Posterior vena cava (tissue), 2 donors: ENCODE data around the gene CEMIP. TPM values are rescaled to one million over a fixed set of nuclear protein-coding genes. Genes with fewer than 3 reads are reported as not detected.

Experiments
- DNase-seq: peaks from one replicate; pipeline ENCODE4 v3.0.0-alpha.2; 2020; ENCODE audit warnings: low spot score
- intact Hi-C, 2 donors: fragments of 100-400 bp; cut with DNase I; formaldehyde crosslinking; loops; one replicate each; pipeline versions ENCODE4 v1.14.1 to v1.14.2; 2022 to 2023
- total RNA-seq, 2 donors: library from RNA; stranded (reverse); fragmentation: NEBNext Ultra II Directional; extraction: Animal tissue kit (Norgen Biotek cat#: 25700); gene quantifications; one replicate each; pipeline ENCODE4 v1.2.1, GENCODE V29; 2021
- donor health status: DM: yes; HTN: yes; CAD: no.
- donor health status: DM: yes; HTN: yes; CAD: no.

CEMIP gene
- total RNA-seq, 2 donors from 2014 or later = 0.14 to 0.62 TPM

GRCh38 chr15:80779658-80780415 lies 667 bp downstream of the CEMIP start:
- DNase-seq = no peak
- intact Hi-C loops = loop anchor here (2.0 to 10.0 kb wide), 7 partner anchors 65 to 325 kb away; no protein-coding TSS in a partner anchor

GRCh38 chr15:80780416-80781221 lies 1.4 kb downstream of the CEMIP start:
- intact Hi-C loops = no loop called here
- no peak for DNase-seq

- DNase-seq = no peak
- intact Hi-C loops = no loop called here
Observed at GRCh38 chr15:80783260-80783659, 4.1 kb downstream of the CEMIP start.

GRCh38 chr15:80785335-80785734 lies 6.2 kb downstream of the CEMIP start:
- DNase-seq = no peak
- intact Hi-C loops = no loop called here

GRCh38 chr15:80785811-80786354 lies 6.7 kb downstream of the CEMIP start:
- no peak for DNase-seq
- intact Hi-C loops = no loop called here

- intact Hi-C loops = no loop called here
- DNase-seq = no peak
Observed at GRCh38 chr15:80787316-80787715, 8.1 kb downstream of the CEMIP start.

- intact Hi-C loops = no loop called here
- no peak for DNase-seq
Observed at GRCh38 chr15:80788536-80788935, 9.4 kb downstream of the CEMIP start.

- intact Hi-C loops = no loop called here
- DNase-seq = no peak
Observed at GRCh38 chr15:80789296-80789695, 10.1 kb downstream of the CEMIP start.

GRCh38 chr15:80789796-80790195 lies 10.6 kb downstream of the CEMIP start:
- no peak for DNase-seq
- intact Hi-C loops = no loop called here

- intact Hi-C loops = no loop called here
- no peak for DNase-seq
Observed at GRCh38 chr15:80790236-80790635, 11.1 kb downstream of the CEMIP start.

GRCh38 chr15:80791004-80791403 lies 11.8 kb downstream of the CEMIP start:
- intact Hi-C loops = no loop called here
- no peak for DNase-seq

- no peak for DNase-seq
- intact Hi-C loops = no loop called here
Observed at GRCh38 chr15:80796407-80796806, 17.2 kb downstream of the CEMIP start.

- no peak for DNase-seq
- intact Hi-C loops = no loop called here
Observed at GRCh38 chr15:80798911-80799310, 19.7 kb downstream of the CEMIP start.

- intact Hi-C loops = no loop called here
- no peak for DNase-seq
Observed at GRCh38 chr15:80800067-80800466, 20.9 kb downstream of the CEMIP start.

- no peak for DNase-seq
- intact Hi-C loops = no loop called here
Observed at GRCh38 chr15:80801891-80802680, 22.9 kb downstream of the CEMIP start.

- DNase-seq = no peak
Observed at GRCh38 chr15:80803580-80804525, 24.7 kb downstream of the CEMIP start.

GRCh38 chr15:80804970-80805495 lies 25.9 kb downstream of the CEMIP start:
- no peak for DNase-seq
- intact Hi-C loops = no loop called here

More at GRCh38 chr15:80803580-80804525, 24.7 kb downstream of the CEMIP start:
- intact Hi-C loops = no loop called here

- DNase-seq = no peak
- intact Hi-C loops = no loop called here
Observed at GRCh38 chr15:80811781-80812315, 32.7 kb downstream of the CEMIP start.
